ENCODE measurements around the gene LPAR6. TPM values are rescaled to one million over a fixed set of nuclear protein-coding genes. Genes with fewer than 3 reads are reported as not detected.

The LPAR6 gene
- total RNA-seq, 2 donors from 2014 or later: 24.8 to 46.6 TPM

DNA sequence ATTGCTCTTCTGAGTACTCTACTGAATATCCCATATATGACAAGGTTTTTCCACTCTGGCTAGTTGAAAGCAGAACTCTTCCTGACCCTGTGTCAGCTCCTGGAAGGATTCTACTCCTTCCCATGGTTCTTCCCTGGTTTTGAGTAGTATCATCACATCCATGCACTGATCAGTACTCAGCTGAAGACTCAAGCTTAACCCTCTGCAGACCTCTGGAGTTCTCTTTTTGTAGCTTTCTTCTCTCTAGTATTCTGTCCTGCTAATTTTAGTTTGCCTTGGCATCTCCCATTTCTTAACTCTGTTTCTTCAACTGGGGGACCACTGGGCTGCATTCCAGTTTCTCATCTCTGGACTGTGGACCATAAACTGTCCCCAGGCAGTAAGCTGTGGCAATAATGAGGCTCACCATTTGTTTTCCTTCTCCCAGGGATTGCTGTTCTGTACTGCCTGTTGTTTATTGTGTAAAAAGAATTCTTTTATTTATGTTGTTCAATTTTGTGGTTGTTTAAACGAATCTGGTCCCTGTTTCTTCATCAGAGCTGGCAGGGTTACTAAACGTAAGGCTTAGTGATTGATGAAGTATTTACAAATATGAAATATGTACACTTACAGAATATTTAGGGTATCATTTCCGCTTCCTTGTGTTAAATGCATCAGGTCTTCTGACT is 19.7 kb downstream of the LPAR6 start:
- ATAC-seq (ENCODE audit: insufficient number of reproducible peaks, low FRiP score, low read depth): no peak
- Histone ChIP-seq H3K4me1 (ENCODE audit: control insufficient read depth in 1 of 2, low read depth in 2 of 2) (peaks cover 5 to 6% of the 10 kb centered on the region in 2 donors), H3K4me3 (no peak overlapping the region), H3K27ac (no peak overlapping the region), H3K27me3 (replicated peaks; ENCODE audit: insufficient read depth) (no peaks in the 10 kb centered on the region), H3K36me3 (peaks cover 6% of the 10 kb centered on the region), H3K9me3 (peaks cover 4% of the 10 kb centered on the region)
- no peak for DNase-seq (ENCODE audit: low spot score)
- TF ChIP-seq, protein P1, sequence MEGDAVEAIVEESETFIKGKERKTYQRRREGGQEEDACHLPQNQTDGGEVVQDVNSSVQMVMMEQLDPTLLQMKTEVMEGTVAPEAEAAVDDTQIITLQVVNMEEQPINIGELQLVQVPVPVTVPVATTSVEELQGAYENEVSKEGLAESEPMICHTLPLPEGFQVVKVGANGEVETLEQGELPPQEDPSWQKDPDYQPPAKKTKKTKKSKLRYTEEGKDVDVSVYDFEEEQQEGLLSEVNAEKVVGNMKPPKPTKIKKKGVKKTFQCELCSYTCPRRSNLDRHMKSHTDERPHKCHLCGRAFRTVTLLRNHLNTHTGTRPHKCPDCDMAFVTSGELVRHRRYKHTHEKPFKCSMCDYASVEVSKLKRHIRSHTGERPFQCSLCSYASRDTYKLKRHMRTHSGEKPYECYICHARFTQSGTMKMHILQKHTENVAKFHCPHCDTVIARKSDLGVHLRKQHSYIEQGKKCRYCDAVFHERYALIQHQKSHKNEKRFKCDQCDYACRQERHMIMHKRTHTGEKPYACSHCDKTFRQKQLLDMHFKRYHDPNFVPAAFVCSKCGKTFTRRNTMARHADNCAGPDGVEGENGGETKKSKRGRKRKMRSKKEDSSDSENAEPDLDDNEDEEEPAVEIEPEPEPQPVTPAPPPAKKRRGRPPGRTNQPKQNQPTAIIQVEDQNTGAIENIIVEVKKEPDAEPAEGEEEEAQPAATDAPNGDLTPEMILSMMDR (IDR thresholded peaks at IDR 0.05): no peak

DNA sequence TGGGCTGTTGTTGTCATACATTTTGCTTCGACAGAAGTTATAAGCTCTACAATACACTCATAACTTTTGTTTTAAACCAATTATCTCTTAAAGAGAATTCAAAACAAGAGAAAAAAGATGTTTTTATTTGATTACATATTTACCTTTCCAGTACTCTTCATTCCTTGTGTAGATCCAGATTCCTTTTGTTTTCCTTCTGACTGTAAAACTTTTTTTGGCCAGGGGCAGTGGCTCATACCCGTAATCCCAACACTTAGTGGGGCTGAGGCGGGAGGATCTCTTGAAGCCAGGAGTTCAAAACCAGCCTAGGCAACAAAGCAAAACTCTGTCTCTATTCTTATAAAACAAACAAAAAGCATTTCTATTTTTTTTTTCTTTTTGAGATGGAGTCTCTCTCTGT is 21.7 kb downstream of the LPAR6 start:
- H3K4me1 ChIP-seq (ENCODE audit: control insufficient read depth in 1 of 2, low read depth in 2 of 2): no peaks in the 10 kb centered on the region
- no peak overlapping the region for H3K27ac ChIP-seq
- ATAC-seq (ENCODE audit: insufficient number of reproducible peaks, low FRiP score, low read depth): no peak
- H3K36me3 ChIP-seq: peaks cover 6% of the 10 kb centered on the region
- H3K4me3 ChIP-seq: no peak overlapping the region
- peaks cover 4% of the 10 kb centered on the region for H3K9me3 ChIP-seq
- H3K27me3 ChIP-seq (replicated peaks; ENCODE audit: insufficient read depth): no peaks in the 10 kb centered on the region
- no peak for DNase-seq (ENCODE audit: low spot score)
- TF ChIP-seq, protein P1 (IDR thresholded peaks at IDR 0.05): no peak

DNA sequence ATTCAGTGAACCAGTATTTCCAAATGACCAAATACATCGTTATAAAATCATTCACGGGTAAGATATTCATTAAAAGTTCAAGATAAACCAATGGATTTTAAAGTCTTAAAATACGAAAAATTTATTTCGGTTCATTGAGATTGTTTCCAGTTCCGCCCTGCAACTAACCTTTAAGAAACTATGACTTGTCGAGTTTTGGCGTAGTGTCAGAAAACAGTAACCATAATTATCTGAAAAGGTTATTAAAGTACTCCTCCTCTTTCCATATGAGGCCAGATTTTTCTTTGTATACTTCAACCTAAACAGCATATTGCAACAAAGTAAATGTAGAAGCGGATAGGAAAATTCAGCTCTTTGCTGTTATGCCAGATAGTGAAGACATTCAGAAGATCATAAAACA is 26.1 kb downstream of the LPAR6 start:
- no peak for ATAC-seq (ENCODE audit: insufficient number of reproducible peaks, low FRiP score, low read depth)
- Histone ChIP-seq H3K4me3 (no peak overlapping the region), H3K27ac (no peak overlapping the region), H3K4me1 (ENCODE audit: control insufficient read depth in 1 of 2, low read depth in 2 of 2) (no peaks in the 10 kb centered on the region), H3K27me3 (replicated peaks; ENCODE audit: insufficient read depth) (no peaks in the 10 kb centered on the region), H3K9me3 (no peaks in the 10 kb centered on the region), H3K36me3 (peaks cover 4% of the 10 kb centered on the region)
- TF ChIP-seq, protein P1 (IDR thresholded peaks at IDR 0.05): no peak
- DNase-seq (ENCODE audit: low spot score): no peak

DNA sequence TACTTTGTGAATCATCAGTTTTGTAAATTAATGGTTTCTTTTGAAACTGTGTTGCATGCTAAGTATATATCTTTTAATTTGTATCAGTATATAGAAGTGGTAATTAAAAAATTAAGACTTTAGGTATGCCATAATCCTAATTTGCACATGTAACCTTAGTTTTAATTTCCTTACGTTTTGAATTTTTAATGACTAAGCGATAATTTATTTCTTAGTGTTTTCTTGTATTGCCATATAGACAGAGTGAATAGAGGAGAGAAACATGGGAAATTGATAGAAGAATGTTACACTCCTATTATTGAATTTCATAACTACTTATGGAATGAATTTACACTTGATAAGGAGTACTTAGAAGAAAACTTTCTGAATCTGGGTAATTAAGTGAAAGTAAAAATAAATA is 29.5 kb downstream of the LPAR6 start:
- Histone ChIP-seq H3K36me3 (peaks cover 3% of the 10 kb centered on the region), H3K27me3 (replicated peaks; ENCODE audit: insufficient read depth) (no peaks in the 10 kb centered on the region), H3K9me3 (no peaks in the 10 kb centered on the region), H3K27ac (no peak overlapping the region), H3K4me3 (no peak overlapping the region), H3K4me1 (ENCODE audit: control insufficient read depth in 1 of 2, low read depth in 2 of 2) (no peaks in the 10 kb centered on the region)
- TF ChIP-seq, protein P1 (IDR thresholded peaks at IDR 0.05): no peak
- ATAC-seq (ENCODE audit: insufficient number of reproducible peaks, low FRiP score, low read depth): no peak
- DNase-seq (ENCODE audit: low spot score): no peak

DNA sequence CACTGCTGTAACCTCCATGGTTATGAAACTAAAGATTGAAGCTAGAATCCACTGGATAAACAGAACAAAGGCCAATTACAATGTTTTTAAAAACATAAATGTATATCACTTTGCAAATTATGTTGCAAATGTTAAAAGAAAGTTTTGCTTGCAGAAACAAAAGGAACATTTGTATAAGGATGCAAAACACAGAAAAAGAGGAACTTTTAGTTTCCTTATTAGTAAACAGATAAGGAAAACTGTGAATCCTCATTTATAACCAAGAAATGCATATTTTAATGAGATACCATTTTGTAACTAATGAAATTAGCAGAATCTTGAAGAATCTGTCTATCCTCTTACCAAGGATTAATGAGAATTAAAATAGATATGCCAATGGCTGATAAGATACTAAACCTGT is 32.3 kb downstream of the LPAR6 start:
- TF ChIP-seq, protein P1 (IDR thresholded peaks at IDR 0.05): no peak
- Histone ChIP-seq H3K36me3 (peaks cover 6% of the 10 kb centered on the region), H3K4me1 (ENCODE audit: control insufficient read depth in 1 of 2, low read depth in 2 of 2) (no peaks in the 10 kb centered on the region), H3K4me3 (no peak overlapping the region), H3K27me3 (replicated peaks; ENCODE audit: insufficient read depth) (no peaks in the 10 kb centered on the region), H3K27ac (no peak overlapping the region), H3K9me3 (no peaks in the 10 kb centered on the region)
- ATAC-seq (ENCODE audit: insufficient number of reproducible peaks, low FRiP score, low read depth) (no peak), DNase-seq (ENCODE audit: low spot score) (no peak)

Measured in thoracic aorta (tissue), 2 donors.